Measurements from ENCODE around the gene R3HDML. TPM values are rescaled to one million over a fixed set of nuclear protein-coding genes. Genes with fewer than 3 reads are reported as not detected.

Gene R3HDML
- polyA plus RNA-seq, 4 donors = 0.06 TPM; not detected in 3

Other genes starting within 250 kb of the R3HDML start
- 10 to 100 TPM in 1 of 4 donors, 1 to 10 TPM in 1, under 1 TPM in 2; 0.22 to 15.0 (median 2.2) TPM for gene JPH2, start 149.9 kb upstream of the R3HDML start, polyA plus RNA-seq
- 10 to 100 TPM; 24.0 to 57.8 (median 51.3) TPM for gene OSER1, start 126.3 kb upstream of the R3HDML start, polyA plus RNA-seq
- gene GDAP1L1, start 89.7 kb upstream of the R3HDML start, polyA plus RNA-seq = 1 to 10 TPM in 2 of 4 donors, under 1 TPM in 1, not detected in 1; 0.54 to 1.5 (median 1.1) TPM
- 1 to 10 TPM; 2.0 to 8.3 (median 4.5) TPM for gene FITM2, start 25.8 kb upstream of the R3HDML start, polyA plus RNA-seq
- gene HNF4A, start 18.7 kb downstream of the R3HDML start, polyA plus RNA-seq = 100 to 1,000 TPM in 2 of 4 donors, 10 to 100 TPM in 2; 56.7 to 324 (median 111) TPM
- 10 to 100 TPM in 1 of 4 donors, 1 to 10 TPM in 3; 1.8 to 10.2 (median 3.6) TPM for gene TTPAL, start 138.8 kb downstream of the R3HDML start, polyA plus RNA-seq
- gene SERINC3, start 185.0 kb downstream of the R3HDML start, polyA plus RNA-seq = 10 to 100 TPM; 13.2 to 74.8 (median 39.6) TPM
- 10 to 100 TPM; 16.3 to 47.8 (median 36.6) TPM for gene PKIG, start 245.5 kb downstream of the R3HDML start, polyA plus RNA-seq